Measurements from ENCODE around the gene ZNF423.

The ZNF423 gene

DNA sequence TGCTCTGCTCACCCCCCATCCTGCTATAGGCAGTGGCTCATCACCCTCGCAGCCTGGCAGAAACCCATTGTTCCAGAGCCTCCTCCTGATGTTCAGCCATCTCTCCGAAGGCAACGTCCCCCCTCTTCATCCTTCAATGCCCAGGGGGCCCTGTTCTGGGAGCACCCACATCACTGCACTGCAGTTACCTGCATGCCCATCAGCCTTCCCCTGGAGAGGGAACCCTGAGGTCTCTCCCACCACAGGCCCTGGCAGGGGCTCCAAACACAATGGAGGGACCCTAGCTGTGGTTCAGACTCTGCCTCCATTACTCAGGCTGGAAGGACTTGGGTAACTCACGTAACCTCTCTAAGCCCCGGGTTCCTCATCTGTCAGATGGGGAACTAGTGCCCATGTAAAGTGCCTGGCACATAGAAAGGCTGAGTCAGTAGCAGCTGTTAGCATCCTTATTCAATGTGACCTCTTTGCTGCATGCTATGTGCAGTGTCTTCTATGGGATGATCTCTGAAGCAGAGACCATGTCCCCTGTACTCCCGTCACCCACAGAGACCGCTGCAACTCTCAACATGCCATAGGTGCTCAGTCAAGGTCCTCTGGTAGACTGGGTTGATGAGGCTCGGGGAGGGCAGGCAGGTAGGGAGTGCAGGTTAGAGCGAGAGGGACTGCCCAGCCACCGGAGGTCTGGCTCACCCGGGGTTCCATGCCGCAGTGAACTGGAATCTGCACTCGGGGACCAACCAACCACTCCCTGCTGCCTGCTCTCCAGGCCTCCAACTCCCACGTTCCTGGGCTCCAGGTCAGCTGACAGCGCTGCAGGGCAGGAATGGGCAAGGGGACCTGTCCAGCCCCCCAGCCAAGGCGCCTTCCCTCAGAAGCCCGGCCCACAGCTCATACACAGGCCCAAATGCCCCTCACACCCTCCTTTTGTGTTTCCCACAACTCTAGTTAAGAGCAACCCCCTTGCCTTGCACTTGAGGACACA lies 233.2 kb downstream of the ZNF423 start:
- Histone ChIP-seq H3K4me1 (ENCODE audit: control insufficient read depth, insufficient read depth, low read length) (peaks cover 25% of the 10 kb centered on the region), H3K9me3 (ENCODE audit: control insufficient read depth, low read length) (no peaks in the 10 kb centered on the region), H3K4me3 (ENCODE audit: low read length) (no peak overlapping the region), H3K9ac (ENCODE audit: low read length) (no peak overlapping the region), H3K27me3 (replicated peaks; ENCODE audit: control insufficient read depth, insufficient read depth, low read length) (no peaks in the 10 kb centered on the region), H3K36me3 (ENCODE audit: control insufficient read depth, insufficient read depth, low read length, severe bottlenecking) (no peaks in the 10 kb centered on the region)
- no peak for DNase-seq (ENCODE audit: low read depth)

DNA sequence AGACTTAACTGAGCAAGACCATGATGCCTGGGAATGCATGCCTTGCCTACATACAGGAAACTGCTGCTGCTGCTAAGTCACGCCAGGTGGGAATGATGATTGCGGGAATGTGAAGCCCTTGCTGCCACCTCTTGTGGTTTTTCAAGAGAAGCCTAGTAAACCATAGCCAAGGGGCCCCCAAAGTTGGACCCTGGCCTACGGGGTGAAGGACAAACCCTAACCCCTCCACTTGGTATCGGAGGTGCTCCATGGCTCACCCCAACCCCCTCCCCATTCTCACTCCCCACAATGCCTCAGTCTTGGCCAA lies 233.9 kb downstream of the ZNF423 start:
- DNase-seq (ENCODE audit: low read depth): no peak
- H3K36me3 ChIP-seq (ENCODE audit: control insufficient read depth, insufficient read depth, low read length, severe bottlenecking): no peaks in the 10 kb centered on the region
- no peaks in the 10 kb centered on the region for H3K27me3 ChIP-seq (replicated peaks; ENCODE audit: control insufficient read depth, insufficient read depth, low read length)
- no peaks in the 10 kb centered on the region for H3K9me3 ChIP-seq (ENCODE audit: control insufficient read depth, low read length)
- no peak overlapping the region for H3K4me3 ChIP-seq (ENCODE audit: low read length)
- H3K9ac ChIP-seq (ENCODE audit: low read length): no peak overlapping the region
- H3K4me1 ChIP-seq (ENCODE audit: control insufficient read depth, insufficient read depth, low read length): peaks cover 25% of the 10 kb centered on the region

DNA sequence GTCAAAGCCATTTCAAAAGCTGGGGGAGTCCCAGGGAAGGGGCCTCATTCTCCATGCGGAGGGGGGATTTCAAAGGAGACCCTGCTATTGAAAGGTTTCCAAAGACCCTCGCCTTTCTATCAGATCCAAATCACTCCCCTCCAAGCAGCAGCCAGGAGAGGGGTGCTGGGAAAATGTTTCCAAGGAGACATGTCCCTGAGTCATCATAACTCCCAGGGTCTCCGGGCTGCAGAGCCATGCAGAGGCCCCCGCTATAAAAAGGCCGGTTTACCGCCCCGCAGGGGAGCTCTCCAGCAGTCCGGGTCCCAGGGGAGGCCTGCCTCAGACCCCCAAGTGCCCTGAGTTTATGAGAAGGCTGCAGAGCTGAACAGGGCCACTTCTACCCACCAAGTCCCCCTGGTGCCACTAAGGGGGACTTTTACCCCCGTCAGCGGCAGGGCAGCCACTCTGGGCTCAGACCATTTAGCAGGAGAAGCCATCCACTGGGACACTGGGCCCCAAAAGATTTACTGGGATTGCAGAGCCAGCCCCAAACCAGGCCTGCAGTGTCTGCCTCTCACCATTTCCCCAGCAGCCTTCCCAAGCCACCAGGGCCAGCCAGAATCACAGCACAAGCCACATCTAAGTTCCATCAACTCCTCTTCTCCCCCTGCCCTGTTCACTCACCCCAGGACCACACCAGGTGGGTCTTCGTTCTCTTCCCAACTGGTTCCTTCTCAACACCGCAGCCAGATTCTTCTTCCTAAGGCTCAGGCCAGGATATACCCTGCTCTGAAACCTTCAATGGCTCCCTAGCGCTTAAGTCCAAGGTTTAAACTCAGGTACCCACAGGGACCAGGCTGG lies 234.4 kb downstream of the ZNF423 start:
- DNase-seq (ENCODE audit: low read depth): no peak
- Histone ChIP-seq H3K9me3 (ENCODE audit: control insufficient read depth, low read length) (no peaks in the 10 kb centered on the region), H3K9ac (ENCODE audit: low read length) (peak overlapping the region; percentile 68), H3K4me3 (ENCODE audit: low read length) (no peak overlapping the region), H3K4me1 (ENCODE audit: control insufficient read depth, insufficient read depth, low read length) (peaks cover 25% of the 10 kb centered on the region), H3K27me3 (replicated peaks; ENCODE audit: control insufficient read depth, insufficient read depth, low read length) (no peaks in the 10 kb centered on the region), H3K36me3 (ENCODE audit: control insufficient read depth, insufficient read depth, low read length, severe bottlenecking) (no peaks in the 10 kb centered on the region)

DNA sequence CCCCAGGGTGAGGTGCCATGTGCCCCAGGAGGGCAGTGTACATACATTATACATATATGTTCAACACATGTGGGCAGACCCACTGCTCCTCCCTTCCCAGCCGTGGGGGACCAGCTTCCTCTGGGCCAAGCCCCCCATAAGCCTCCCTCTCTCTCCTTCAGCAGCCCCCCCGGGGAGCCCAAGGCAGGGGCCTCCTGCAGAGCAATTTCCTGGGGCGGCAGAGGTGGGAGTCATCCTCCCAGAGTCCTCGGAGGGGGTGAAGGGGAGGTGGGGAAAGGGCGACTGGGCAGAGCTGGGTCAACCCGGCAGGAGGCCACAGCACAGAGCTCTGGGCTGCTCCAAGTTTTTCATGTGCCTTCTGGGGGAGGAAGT lies 235.1 kb downstream of the ZNF423 start:
- Histone ChIP-seq H3K36me3 (ENCODE audit: control insufficient read depth, insufficient read depth, low read length, severe bottlenecking) (no peaks in the 10 kb centered on the region), H3K4me1 (ENCODE audit: control insufficient read depth, insufficient read depth, low read length) (peaks cover 25% of the 10 kb centered on the region), H3K4me3 (ENCODE audit: low read length) (no peak overlapping the region), H3K27me3 (replicated peaks; ENCODE audit: control insufficient read depth, insufficient read depth, low read length) (no peaks in the 10 kb centered on the region), H3K9me3 (ENCODE audit: control insufficient read depth, low read length) (no peaks in the 10 kb centered on the region), H3K9ac (ENCODE audit: low read length) (peak overlapping the region; percentile 68)
- no peak for DNase-seq (ENCODE audit: low read depth)

DNA sequence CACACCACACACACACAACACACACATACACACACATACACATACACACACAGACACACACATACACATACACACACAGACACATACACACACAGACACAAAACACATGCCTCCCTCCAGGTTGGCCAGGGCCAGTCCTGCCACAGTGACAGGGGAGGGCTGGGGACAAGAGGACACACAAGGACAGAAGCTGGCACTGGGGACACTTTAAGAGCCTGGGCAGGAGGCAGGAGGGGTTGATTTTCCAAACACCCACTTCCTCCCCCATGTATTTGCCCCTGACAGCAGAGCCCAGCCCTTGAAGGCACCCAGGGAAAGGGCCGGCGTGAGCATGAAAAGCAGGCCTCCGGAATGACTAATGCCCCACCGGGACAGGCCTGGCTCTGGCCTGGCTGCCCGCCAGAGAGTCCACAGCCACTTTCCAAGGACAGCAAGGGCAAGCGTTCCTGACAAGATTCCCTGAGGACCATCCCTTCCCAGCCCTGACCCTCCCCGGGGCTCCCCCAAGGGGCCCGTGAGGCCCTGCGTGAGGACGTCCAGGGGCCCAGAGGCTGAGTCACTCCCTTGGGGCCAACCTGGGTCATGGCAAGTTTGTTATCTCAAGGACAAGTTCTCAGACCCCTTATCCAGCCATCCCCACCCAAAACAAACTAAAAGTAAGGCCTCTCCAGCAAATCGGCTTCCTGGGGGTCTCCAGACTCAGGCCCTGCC lies 235.6 kb downstream of the ZNF423 start:
- H3K27me3 ChIP-seq (replicated peaks; ENCODE audit: control insufficient read depth, insufficient read depth, low read length): no peaks in the 10 kb centered on the region
- H3K9me3 ChIP-seq (ENCODE audit: control insufficient read depth, low read length): no peaks in the 10 kb centered on the region
- peak overlapping the region; percentile 13 for H3K4me3 ChIP-seq (ENCODE audit: low read length)
- DNase-seq (ENCODE audit: low read depth): peak; percentile 93
- peak overlapping the region; percentile 68 for H3K9ac ChIP-seq (ENCODE audit: low read length)
- peaks cover 25% of the 10 kb centered on the region for H3K4me1 ChIP-seq (ENCODE audit: control insufficient read depth, insufficient read depth, low read length)
- H3K36me3 ChIP-seq (ENCODE audit: control insufficient read depth, insufficient read depth, low read length, severe bottlenecking): no peaks in the 10 kb centered on the region

DNA sequence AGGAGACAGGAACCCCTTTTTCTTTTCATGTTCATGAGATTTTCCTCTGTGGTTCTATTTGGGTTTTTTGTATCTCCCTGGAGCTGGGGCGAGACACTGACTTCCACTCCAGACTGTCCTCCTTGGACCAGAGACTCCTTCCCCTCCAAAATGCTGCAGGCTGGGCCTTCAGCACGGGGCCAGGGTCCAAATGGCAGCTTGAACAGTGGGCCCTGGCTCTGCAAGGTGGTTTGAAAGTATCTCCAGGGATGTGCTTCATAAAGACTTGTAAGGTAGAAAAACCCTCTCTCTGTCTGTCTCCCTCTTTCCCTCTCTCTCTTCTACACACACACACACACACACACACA lies 236.1 kb downstream of the ZNF423 start:
- no peaks in the 10 kb centered on the region for H3K36me3 ChIP-seq (ENCODE audit: control insufficient read depth, insufficient read depth, low read length, severe bottlenecking)
- H3K4me1 ChIP-seq (ENCODE audit: control insufficient read depth, insufficient read depth, low read length): peaks cover 25% of the 10 kb centered on the region
- peak overlapping the region; percentile 61 for H3K9ac ChIP-seq (ENCODE audit: low read length)
- H3K9me3 ChIP-seq (ENCODE audit: control insufficient read depth, low read length): no peaks in the 10 kb centered on the region
- H3K27me3 ChIP-seq (replicated peaks; ENCODE audit: control insufficient read depth, insufficient read depth, low read length): no peaks in the 10 kb centered on the region
- DNase-seq (ENCODE audit: low read depth): no peak
- H3K4me3 ChIP-seq (ENCODE audit: low read length): no peak overlapping the region

DNA sequence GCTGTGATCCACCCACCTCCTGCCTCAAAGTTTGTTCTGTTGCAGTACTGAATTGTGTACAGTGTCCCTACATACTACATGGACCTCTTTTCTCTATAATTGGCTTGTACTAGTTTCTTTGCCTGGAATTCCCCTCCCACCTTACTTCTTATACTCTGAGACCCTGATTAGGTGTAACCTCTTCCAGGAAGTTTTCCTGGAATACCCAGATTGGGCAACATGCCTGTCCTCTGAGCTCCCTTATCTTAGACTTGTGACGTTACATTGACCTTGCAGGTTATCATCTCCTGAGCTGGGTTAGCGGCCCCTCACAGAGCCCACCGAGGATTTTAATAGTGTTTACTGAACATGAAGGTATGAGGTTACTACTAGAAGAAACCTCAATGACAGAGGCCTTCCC lies 237.0 kb downstream of the ZNF423 start:
- H3K9me3 ChIP-seq (ENCODE audit: control insufficient read depth, low read length): no peaks in the 10 kb centered on the region
- peaks cover 25% of the 10 kb centered on the region for H3K4me1 ChIP-seq (ENCODE audit: control insufficient read depth, insufficient read depth, low read length)
- no peak overlapping the region for H3K9ac ChIP-seq (ENCODE audit: low read length)
- H3K4me3 ChIP-seq (ENCODE audit: low read length): no peak overlapping the region
- DNase-seq (ENCODE audit: low read depth): no peak
- H3K27me3 ChIP-seq (replicated peaks; ENCODE audit: control insufficient read depth, insufficient read depth, low read length): no peaks in the 10 kb centered on the region
- H3K36me3 ChIP-seq (ENCODE audit: control insufficient read depth, insufficient read depth, low read length, severe bottlenecking): no peaks in the 10 kb centered on the region

DNA sequence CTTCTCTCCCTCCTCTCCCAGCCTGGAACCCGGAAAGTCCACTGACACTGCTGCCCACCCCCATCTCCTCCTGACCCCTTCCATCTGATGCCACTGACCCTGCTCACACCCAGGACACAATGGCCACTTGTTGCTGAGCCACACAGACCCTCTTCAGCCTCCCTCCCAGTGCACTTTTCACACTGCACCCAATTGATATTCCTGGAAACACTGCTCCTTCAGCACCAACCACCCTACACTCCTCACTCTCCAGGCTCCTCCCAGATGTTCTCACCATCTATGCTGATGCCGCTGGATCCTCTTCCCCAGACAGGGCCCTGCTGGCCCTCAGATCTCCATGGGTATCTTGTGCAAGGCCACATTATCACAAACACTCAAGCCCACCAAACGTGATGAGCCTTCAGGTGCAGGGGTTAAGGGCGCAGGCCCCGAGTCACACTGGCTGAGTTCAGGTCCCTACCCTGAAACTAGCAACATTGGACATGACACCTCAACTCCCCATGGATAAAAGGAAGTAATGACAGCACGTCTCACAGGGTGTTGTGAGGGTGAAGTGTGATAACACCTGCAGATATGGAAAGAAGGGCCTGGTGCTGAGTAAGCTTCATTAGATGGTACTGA lies 238.1 kb downstream of the ZNF423 start:
- H3K4me1 ChIP-seq (ENCODE audit: control insufficient read depth, insufficient read depth, low read length): peaks cover 25% of the 10 kb centered on the region
- DNase-seq (ENCODE audit: low read depth): no peak
- no peaks in the 10 kb centered on the region for H3K27me3 ChIP-seq (replicated peaks; ENCODE audit: control insufficient read depth, insufficient read depth, low read length)
- H3K9ac ChIP-seq (ENCODE audit: low read length): no peak overlapping the region
- H3K36me3 ChIP-seq (ENCODE audit: control insufficient read depth, insufficient read depth, low read length, severe bottlenecking): no peaks in the 10 kb centered on the region
- H3K9me3 ChIP-seq (ENCODE audit: control insufficient read depth, low read length): no peaks in the 10 kb centered on the region
- H3K4me3 ChIP-seq (ENCODE audit: low read length): no peak overlapping the region

DNA sequence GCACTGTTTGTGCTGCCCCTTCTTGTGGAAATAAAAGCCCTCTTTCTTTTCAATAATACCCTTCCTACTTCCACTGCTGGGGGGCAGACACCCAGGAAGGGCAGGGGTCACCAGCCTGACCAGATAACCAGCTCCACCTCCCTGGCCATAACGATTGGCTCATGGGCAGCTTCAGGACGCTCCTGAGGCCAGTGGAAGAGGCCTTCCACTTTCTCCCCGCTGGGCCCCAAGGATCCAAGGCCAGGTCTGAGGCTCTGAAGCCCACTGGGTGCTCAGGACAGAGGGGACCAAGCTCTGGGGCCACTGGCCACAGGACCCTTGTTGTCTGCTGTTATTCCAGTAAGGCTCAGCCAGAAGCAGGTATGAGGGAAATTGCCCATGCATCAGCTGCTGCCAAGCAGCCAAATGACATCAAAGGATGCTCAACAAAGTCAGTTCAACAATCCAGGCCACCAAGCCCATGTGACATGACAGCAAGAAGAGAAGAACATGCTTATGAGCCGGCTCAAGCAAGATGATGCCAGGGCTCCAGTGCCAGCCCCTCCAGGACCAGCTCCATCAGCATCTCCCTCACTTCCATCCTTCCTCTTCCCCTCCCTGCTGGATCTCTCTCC lies 238.8 kb downstream of the ZNF423 start:
- H3K36me3 ChIP-seq (ENCODE audit: control insufficient read depth, insufficient read depth, low read length, severe bottlenecking): no peaks in the 10 kb centered on the region
- DNase-seq (ENCODE audit: low read depth): no peak
- no peak overlapping the region for H3K9ac ChIP-seq (ENCODE audit: low read length)
- H3K27me3 ChIP-seq (replicated peaks; ENCODE audit: control insufficient read depth, insufficient read depth, low read length): no peaks in the 10 kb centered on the region
- peaks cover 25% of the 10 kb centered on the region for H3K4me1 ChIP-seq (ENCODE audit: control insufficient read depth, insufficient read depth, low read length)
- H3K9me3 ChIP-seq (ENCODE audit: control insufficient read depth, low read length): no peaks in the 10 kb centered on the region
- no peak overlapping the region for H3K4me3 ChIP-seq (ENCODE audit: low read length)

DNA sequence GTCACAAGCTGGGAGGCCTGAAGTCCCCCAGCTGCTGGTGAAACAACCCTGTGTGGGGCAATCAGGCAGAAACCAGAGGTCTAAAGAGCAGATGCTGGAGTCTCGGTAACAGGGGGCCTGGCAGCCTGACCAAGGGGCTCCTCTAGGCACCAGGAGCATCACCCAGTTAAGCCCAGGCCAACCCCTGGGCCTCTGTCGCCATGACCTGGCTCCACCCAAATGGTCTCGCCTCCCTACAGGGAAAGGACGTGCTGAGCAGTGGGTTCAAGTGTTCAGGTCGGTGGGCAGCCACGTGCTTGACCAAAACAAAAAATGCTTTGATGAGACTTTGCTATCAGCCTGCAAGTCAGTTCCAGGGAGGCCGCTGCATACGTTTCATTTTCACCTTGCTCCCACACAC lies 240.3 kb downstream of the ZNF423 start:
- Histone ChIP-seq H3K9ac (ENCODE audit: low read length) (no peak overlapping the region), H3K27me3 (replicated peaks; ENCODE audit: control insufficient read depth, insufficient read depth, low read length) (no peaks in the 10 kb centered on the region), H3K4me1 (ENCODE audit: control insufficient read depth, insufficient read depth, low read length) (peaks cover 15% of the 10 kb centered on the region), H3K4me3 (ENCODE audit: low read length) (no peak overlapping the region), H3K9me3 (ENCODE audit: control insufficient read depth, low read length) (no peaks in the 10 kb centered on the region), H3K36me3 (ENCODE audit: control insufficient read depth, insufficient read depth, low read length, severe bottlenecking) (no peaks in the 10 kb centered on the region)
- no peak for DNase-seq (ENCODE audit: low read depth)
